NCI-H2227 (cell line): ENCODE measurements around the gene TRDN.
"Not testable (repeated sequence)": the region's sequence is repeated elsewhere in the genome, so short reads cannot be mapped to it uniquely, and the experiment has no call there.

Experiments
- DNase-seq: peaks from one replicate; lab custom pipeline; 2025; ENCODE audit not compliant: unreplicated experiment; lab: John Stamatoyannopoulos, UW

The TRDN gene

DNA sequence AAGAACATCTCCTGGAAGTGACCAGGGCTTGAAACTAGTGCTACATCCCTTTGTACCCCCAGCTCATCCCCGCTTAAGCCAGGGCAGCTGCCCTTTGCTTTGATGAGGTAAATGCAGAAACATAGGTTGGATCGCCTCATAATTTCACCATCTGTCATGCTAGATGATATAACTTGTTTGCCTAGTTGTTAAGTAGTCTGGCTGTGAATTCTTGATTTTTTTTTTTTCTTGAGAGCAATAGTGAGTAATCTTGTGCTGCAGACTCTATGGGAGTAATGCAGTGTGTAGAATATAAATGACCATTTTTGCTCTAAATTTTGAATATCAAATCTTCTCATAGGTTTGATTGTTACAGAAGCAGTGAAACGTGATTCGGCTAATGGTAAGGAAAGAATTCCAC lies 4.1 kb downstream of the TRDN start:
- no peak for DNase-seq

- DNase-seq: no peak
Measured at GRCh38 chr6:123629258-123629941, 7.3 kb downstream of the TRDN start.

DNA sequence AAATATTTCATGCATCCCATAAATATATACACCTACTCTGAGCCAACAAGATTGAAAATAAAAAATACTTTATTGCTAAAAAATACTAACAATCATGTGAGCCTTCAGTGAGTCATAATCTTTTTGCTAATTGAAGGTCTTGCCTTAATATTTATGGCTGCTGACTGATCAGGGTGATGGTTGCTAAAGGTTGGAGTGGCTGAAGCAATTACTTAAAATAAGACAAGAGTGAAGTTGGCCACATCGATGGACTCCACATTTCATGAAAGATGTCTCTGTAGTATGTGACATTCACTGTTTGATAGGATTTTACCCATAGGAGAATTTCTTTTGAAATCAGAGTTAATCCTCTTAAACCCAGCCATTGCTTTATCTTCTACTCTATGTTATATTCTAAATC lies 11.1 kb downstream of the TRDN start:
- DNase-seq: no peak

DNA sequence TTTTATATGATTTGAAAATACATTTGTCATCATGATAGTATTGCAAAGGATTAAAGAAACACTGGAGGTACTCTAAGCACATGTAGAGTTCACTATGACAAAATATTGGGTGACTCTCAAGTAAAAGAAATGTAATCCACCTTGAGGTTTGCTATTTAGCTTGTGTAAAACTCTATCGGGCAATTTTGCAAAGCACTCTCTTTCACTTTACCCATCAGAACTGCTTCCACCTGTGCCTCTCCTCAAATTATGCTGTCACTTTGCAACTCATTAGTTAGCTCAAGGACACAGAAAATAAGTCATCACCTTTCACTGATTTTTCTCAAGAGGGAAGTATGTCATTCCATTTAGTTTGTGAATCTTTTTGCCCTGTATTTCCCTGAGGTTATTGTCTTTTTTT lies 14.0 kb downstream of the TRDN start:
- DNase-seq: no peak

DNA sequence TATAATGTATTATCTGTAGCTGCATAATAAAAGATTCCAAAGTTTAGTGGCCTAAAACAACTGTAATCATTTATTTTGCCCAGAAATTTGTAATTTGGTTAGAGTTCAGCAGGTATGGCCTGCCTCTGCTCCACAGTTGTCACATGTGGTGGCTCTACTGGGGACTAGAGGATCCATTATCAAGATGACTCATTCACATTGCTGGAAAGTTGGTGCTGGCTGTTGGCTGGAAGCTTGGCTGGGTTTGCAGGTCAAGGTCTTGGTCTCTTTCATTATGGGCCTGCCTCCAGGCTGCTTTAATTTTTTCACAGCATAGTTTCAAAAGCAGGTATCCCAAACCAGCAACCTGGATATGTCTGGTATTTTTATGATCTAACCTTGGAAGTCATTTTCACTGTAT lies 17.6 kb downstream of the TRDN start:
- no peak for DNase-seq

GRCh38 chr6:123616942-123617341 lies 19.8 kb downstream of the TRDN start:
- DNase-seq: no peak

- DNase-seq: no peak
Measured at GRCh38 chr6:123616016-123616415, 20.7 kb downstream of the TRDN start.

GRCh38 chr6:123610779-123611178 lies 26.0 kb downstream of the TRDN start:
- DNase-seq: no peak

GRCh38 chr6:123604067-123604466 lies 32.7 kb downstream of the TRDN start:
- peak; percentile 15 for DNase-seq

DNA sequence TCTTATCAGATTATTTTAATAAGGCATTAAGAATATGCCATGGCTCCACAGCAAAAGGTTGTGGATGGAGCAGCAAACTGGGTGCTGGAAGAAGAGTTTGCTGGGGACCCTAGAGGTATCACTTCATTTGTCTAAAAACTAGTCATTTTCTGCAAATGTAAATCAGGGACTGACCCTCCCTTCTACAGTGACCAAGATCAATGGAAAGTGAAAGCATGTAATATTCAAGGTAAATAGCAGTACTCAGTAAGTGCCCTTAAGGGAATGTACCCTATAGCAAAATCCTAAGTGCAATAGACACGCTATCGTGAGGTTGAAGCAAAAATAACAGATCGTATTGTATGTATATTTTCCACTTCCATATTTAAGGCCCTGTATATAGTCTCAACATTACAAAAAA lies 38.7 kb downstream of the TRDN start:
- no peak for DNase-seq

DNA sequence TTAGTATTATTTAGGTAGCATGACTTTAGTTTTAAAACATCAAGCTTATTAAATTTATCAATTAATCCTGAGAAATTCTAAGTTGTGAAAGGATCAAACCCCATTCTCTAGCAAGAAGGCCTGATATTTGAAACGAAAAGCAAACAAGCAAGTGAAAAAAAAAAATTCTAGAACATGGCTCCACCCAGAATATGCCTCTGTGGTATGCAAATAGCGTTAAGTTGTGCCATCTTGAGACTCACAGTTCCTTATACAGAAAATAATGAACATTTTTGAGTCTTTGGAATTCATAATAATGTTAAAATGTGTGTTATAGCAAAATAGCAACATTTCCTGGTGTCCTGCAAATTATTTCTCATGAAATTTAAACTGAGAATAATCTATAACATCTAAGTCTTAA lies 42.0 kb downstream of the TRDN start:
- no peak for DNase-seq

GRCh38 chr6:123592426-123592825 lies 44.3 kb downstream of the TRDN start:
- no peak for DNase-seq

GRCh38 chr6:123589973-123590372 lies 46.8 kb downstream of the TRDN start:
- DNase-seq: no peak

DNA sequence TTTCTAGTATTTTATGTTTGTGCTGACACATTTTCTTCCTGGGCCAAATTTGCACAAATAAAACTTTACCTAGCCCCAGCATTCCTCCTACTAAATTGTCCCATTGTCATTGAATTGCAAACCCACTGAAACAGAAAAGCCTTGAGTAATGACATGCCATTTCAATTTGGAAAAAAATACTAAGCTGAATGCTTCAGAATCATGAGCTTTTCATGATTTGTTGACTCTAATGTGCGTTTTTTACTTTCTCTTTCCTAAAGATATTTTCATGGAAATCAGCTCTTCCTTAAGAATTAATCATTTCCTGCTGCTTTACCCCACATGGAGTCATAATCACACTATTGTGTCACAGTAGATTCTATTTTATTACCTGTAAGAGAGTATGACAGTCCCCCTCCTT lies 47.4 kb downstream of the TRDN start:
- no peak for DNase-seq

- DNase-seq: no peak
Measured at GRCh38 chr6:123588546-123588895, 48.2 kb downstream of the TRDN start.

DNA sequence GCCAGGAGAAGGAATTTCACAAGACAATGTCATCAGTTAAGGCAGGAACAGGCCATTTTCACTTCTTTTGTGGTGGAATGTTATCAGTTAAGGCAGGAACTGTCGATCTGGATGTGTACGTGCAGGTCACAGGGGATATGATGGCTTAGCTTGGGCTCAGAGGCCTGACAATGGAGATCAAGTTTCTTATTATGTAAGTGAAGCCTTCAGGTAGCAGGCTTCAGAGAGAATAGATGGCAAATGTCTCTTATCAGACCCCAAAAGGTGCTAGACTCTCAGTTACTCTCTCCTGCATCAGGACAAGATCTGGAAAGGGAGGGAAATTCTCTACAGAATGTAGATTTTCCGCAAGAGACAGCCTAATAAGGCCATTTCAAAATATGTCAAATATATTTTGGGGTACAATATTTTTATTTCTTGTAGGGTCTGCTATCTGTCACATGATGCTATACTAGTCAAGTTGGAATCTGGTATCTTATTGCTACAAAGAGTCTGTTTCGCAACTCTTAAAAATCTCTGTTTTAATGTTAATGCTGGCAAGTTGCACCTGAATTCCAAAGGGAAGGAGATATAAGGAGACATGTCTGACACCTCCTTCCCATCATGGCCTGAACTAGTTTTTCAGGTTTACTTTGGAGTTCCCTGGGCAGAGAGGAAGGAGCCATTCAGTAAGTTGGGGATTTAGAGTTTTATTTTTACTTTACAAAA lies 48.8 kb downstream of the TRDN start:
- no peak for DNase-seq

GRCh38 chr6:123587407-123587806 lies 49.3 kb downstream of the TRDN start:
- DNase-seq: not testable (repeated sequence)

DNA sequence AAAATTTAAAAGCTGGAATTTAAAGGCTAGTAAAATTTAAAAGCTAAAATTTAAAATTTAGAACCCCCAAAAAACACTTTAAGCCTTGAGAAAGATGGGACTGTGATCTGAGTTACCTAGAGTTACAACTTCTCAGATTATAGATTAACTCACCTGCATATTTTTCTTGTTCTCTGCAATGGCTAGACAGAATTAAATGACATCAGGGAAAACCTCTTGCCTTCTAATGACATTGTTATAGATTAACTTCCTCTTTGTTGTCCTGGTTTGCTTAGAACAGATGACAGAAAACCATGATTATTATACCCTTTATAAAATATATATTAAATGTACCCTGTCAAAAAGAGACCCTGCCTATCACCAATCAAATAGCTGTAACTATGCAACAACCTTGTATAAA lies 56.4 kb downstream of the TRDN start:
- no peak for DNase-seq

- DNase-seq: peak; percentile 65
Measured at GRCh38 chr6:123575188-123575587, 61.6 kb downstream of the TRDN start.

DNA sequence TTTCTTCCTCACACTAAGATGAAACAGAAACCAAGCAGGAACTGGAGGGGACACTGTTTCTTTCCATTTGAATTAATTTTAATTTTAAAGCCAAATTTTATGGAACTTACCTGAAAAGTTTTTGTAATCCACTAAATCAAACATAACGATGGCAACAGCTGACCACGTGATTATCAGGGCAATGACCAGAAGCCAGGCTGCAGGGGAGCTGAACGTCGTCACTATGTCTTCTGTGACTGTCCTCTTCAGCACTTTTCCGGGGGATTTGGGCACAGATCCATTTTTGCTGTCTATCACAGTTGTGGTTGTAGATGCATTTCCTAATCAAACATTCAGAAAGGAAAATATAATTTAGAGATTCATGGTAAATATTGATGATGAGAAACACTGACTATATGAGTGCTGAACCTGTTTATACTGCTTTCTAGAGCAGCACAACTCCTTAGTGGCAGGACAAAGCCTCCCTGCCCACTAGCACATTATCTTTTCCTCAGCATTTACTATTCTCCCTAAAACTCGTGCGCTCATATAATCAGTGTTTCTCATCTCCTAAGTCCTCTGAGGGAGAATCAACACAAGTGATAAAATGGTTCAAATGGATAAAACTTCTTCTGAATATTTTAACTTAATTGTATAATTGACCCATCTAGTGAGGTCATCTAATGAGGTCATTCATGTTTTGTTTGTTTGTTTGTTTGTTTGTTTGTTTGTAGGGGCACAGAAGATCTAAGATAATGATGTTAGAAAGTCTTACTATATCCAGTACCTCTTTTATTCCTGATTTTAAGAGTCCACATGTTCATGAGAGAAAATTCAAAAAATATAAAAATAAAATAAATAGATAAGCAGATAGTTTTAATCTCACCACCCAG lies 65.7 kb downstream of the TRDN start:
- no peak for DNase-seq

DNA sequence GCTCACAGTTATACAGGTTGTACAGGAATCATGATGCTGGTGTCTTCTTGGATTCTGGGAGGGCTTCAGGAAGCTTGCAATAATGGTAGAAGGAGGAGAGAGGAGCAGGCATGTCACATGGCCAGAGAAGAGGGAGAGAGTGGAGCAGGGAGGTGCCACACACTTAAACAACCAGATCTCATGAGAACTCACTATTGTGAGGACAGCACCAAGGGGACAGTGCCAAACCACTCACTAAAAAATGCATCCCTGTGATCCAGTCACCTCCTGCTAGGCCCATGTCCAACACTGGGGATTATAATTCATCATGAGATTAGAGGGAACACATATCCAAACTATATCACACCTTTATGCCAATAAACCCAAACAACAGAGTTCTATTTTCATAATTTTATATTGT lies 67.2 kb downstream of the TRDN start:
- no peak for DNase-seq

- no peak for DNase-seq
Measured at GRCh38 chr6:123565529-123565928, 71.2 kb downstream of the TRDN start.
